H1 (cell line): ENCODE data around the gene FOXC2. TPM values are rescaled to one million over a fixed set of nuclear protein-coding genes. Genes with fewer than 3 reads are reported as not detected.

ENCODE experiments used
- EGR1 ChIP-seq: IDR thresholded peaks from 2 replicates; pipeline ENCODE4 v1.6.1; 2011; ENCODE audit warnings: low read depth, low read length, borderline replicate concordance
- POLR2AphosphoS5 ChIP-seq: IDR thresholded peaks from 2 replicates; pipeline ENCODE4 v1.6.1; 2011; ENCODE audit warnings: low read depth, low read length
- SIN3A ChIP-seq, 2 experiments: IDR thresholded peaks in 1 of 2; conservative IDR thresholded peaks in 1 of 2; 2 replicates each; pipeline ENCODE4 v1.6.1; 2011 to 2012; ENCODE audit warnings: low read length in 2 of 2, improper control_type of control experiment in 1 of 2, low read depth in 1 of 2, mild to moderate bottlenecking in 1 of 2
- SIRT6 ChIP-seq: IDR thresholded peaks from one replicate; pipeline ENCODE4 v1.7.1; 2012; ENCODE audit warnings: low read length, inconsistent platforms
- SIX5 ChIP-seq: IDR thresholded peaks from 2 replicates; pipeline ENCODE4 v1.6.1; 2011; ENCODE audit warnings: mild to moderate bottlenecking, low read depth, low read length
- TAF7 ChIP-seq: optimal IDR thresholded peaks from 2 replicates; pipeline ENCODE3; 2011; ENCODE audit warnings: low read depth, mild to moderate bottlenecking, inconsistent platforms, low read length, moderate library complexity, borderline replicate concordance
- polyA plus RNA-seq, 7 experiments: library from polyadenylated mRNA; depleted of rRNA in 3 of 7; stranded (reverse) in 5 of 7; unstranded in 2 of 7; fragments of >200 nt in 5 of 7; fragments of 200-250 nt in 2 of 7; gene quantifications; 1 replicate in 5 of 7; 2 replicates in 1 of 7; 4 replicates in 1 of 7; pipeline versions ENCODE4 v1.2.1 to v1.2.3, GENCODE V29; 2011 to 2013; ENCODE audit warnings: missing spikeins in 2 of 7, mixed read lengths in 2 of 7
- total RNA-seq: library from RNA; stranded (reverse); fragmentation: NEBNext Ultra II Directional; extraction: Animal tissue kit (Norgen Biotek cat#: 25700); gene quantifications from 2 replicates; pipeline ENCODE4 v1.2.1, GENCODE V29; 2021

FOXC2 gene
- total and polyA plus RNA-seq, 2 of the 8 experiments (the other 6 are each of a cell fraction or from before 2014, with no cell fraction given): 0.09 TPM; not detected in 1

DNA sequence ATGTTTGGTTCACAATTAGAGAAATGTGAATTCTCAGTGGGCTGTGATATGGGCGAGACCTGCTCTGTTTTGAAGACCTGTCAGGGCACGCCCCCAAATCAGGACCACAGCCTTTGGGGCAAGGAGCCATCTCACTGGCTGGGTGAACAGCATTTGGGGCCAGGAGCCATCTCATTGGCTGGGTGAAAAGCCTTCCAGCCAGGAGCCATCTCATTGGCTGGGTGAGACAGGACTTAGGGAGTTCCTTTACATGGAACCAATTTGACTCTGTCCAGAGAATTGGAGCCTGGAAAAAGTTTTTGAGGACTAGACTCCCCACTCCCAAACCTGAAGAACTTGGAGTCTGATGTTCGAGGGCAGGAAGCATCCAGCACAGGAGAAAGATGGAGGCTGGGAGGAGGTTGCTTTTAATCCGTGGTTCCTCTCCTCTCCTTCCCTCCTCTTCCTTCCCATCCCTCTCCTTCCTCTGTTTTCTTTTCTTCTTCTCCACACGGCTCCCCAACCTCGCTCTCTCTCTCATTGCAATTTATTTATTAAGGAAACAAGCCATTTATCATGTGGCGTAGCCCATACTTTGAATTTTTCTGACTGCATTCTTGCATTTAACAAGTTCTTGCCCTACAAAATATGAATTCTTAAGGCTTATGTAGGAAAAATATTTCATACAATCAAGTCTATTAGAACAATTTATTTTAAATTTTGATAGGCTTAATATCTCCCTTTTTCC, 31.4 kb downstream of the FOXC2 start (continued):
- TF ChIP-seq POLR2AphosphoS5 (no peak), TAF7 (no peak), EGR1 (no peak), SIRT6 (no peak), SIX5 (no peak), SIN3A (conservative IDR thresholded peaks at IDR 0.05 in 1 of 2, IDR thresholded peaks at IDR 0.05 in 1 of 2; ENCODE audit: low read depth in 1 of 2, low read length in 2 of 2) (no peak)
